BLaER1 (cell line): ENCODE data around the gene CENPO.

Experiments
- H3K27ac ChIP-seq: shearing (Covaris generic); formaldehyde crosslinking; 2 replicates; pipeline ENCODE4 v1.8.1; 2022
- H3K27me3 ChIP-seq: shearing (Covaris generic); formaldehyde crosslinking; 2 replicates; pipeline ENCODE4 v1.8.1; 2022
- H3K36me3 ChIP-seq: shearing (Covaris generic); formaldehyde crosslinking; 2 replicates; pipeline ENCODE4 v1.8.1; 2022
- H3K4me1 ChIP-seq: shearing (Covaris generic); formaldehyde crosslinking; 2 replicates; pipeline ENCODE4 v1.8.1; 2022
- H3K4me2 ChIP-seq: shearing (Covaris generic); formaldehyde crosslinking; 2 replicates; pipeline ENCODE4 v1.8.1; 2022
- H3K4me3 ChIP-seq: shearing (Covaris generic); formaldehyde crosslinking; 2 replicates; pipeline ENCODE4 v1.8.1; 2022
- H3K9ac ChIP-seq: shearing (Covaris generic); formaldehyde crosslinking; 2 replicates; pipeline ENCODE4 v1.8.1; 2022
- H3K9me3 ChIP-seq: shearing (Covaris generic); formaldehyde crosslinking; 2 replicates; pipeline ENCODE4 v1.8.1; 2022
- H4K20me1 ChIP-seq: shearing (Covaris generic); formaldehyde crosslinking; 2 replicates; pipeline ENCODE4 v1.8.1; 2022
- Cebpa-rat ChIP-seq: shearing (Covaris generic); IDR thresholded peaks from 2 replicates; pipeline ENCODE4 v1.8.1; 2022

CENPO gene

GRCh38 chr2:24762518-24762917 is 30.7 kb upstream of the CENPO start:
- TF ChIP-seq Cebpa-rat: no peak
- Histone ChIP-seq H3K36me3 (peaks cover 50% of the 10 kb centered on the region), H3K4me3 (no peak overlapping the region), H3K27ac (no peak overlapping the region), H3K9me3 (peaks cover 11% of the 10 kb centered on the region), H3K9ac (no peak overlapping the region), H3K27me3 (no peaks in the 10 kb centered on the region), H3K4me2 (no peak overlapping the region), H3K4me1 (peaks cover 28% of the 10 kb centered on the region), H4K20me1 (no peaks in the 10 kb centered on the region)

GRCh38 chr2:24763843-24764242 is 29.4 kb upstream of the CENPO start:
- peaks cover 11% of the 10 kb centered on the region for H3K9me3 ChIP-seq
- no peak for TF ChIP-seq Cebpa-rat
- H3K4me2 ChIP-seq: no peak overlapping the region
- no peak overlapping the region for H3K4me3 ChIP-seq
- H4K20me1 ChIP-seq: no peaks in the 10 kb centered on the region
- no peak overlapping the region for H3K9ac ChIP-seq
- peaks cover 28% of the 10 kb centered on the region for H3K4me1 ChIP-seq
- H3K27ac ChIP-seq: no peak overlapping the region
- H3K36me3 ChIP-seq: peaks cover 43% of the 10 kb centered on the region
- no peaks in the 10 kb centered on the region for H3K27me3 ChIP-seq

- peaks cover 48% of the 10 kb centered on the region for H3K36me3 ChIP-seq
- H3K27me3 ChIP-seq: no peaks in the 10 kb centered on the region
- H3K4me2 ChIP-seq: peak overlapping the region; percentile 73
- H3K4me3 ChIP-seq: no peak overlapping the region
- no peaks in the 10 kb centered on the region for H4K20me1 ChIP-seq
- peaks cover 28% of the 10 kb centered on the region for H3K4me1 ChIP-seq
- no peak overlapping the region; the same call in 1 of the 2 replicates for H3K9ac ChIP-seq
- no peak for TF ChIP-seq Cebpa-rat
- H3K27ac ChIP-seq: peak overlapping the region; percentile 53; the same call in 1 of the 2 replicates
- peaks cover 11% of the 10 kb centered on the region for H3K9me3 ChIP-seq
These were observed 26.6 kb upstream of the CENPO start for GRCh38 chr2:24766609-24767008.

- Histone ChIP-seq H3K4me2 (no peak overlapping the region), H3K36me3 (peaks cover 34% of the 10 kb centered on the region), H3K9ac (no peak overlapping the region), H3K4me3 (no peak overlapping the region), H4K20me1 (no peaks in the 10 kb centered on the region), H3K27me3 (no peaks in the 10 kb centered on the region), H3K27ac (no peak overlapping the region), H3K9me3 (peaks cover 11% of the 10 kb centered on the region), H3K4me1 (peaks cover 28% of the 10 kb centered on the region)
- no peak for TF ChIP-seq Cebpa-rat
These were observed 25.2 kb upstream of the CENPO start for GRCh38 chr2:24768013-24768412.

GRCh38 chr2:24768601-24769000 is 24.6 kb upstream of the CENPO start:
- no peak overlapping the region for H3K4me2 ChIP-seq
- no peak overlapping the region for H3K4me3 ChIP-seq
- H3K27me3 ChIP-seq: no peaks in the 10 kb centered on the region
- H3K27ac ChIP-seq: no peak overlapping the region
- peaks cover 11% of the 10 kb centered on the region for H3K9me3 ChIP-seq
- TF ChIP-seq Cebpa-rat: no peak
- H3K4me1 ChIP-seq: peaks cover 28% of the 10 kb centered on the region
- no peak overlapping the region for H3K9ac ChIP-seq
- peaks cover 29% of the 10 kb centered on the region for H3K36me3 ChIP-seq
- H4K20me1 ChIP-seq: no peaks in the 10 kb centered on the region

- Histone ChIP-seq H3K27ac (no peak overlapping the region), H3K9me3 (no peaks in the 10 kb centered on the region), H3K27me3 (no peaks in the 10 kb centered on the region), H3K36me3 (peaks cover 14% of the 10 kb centered on the region), H3K9ac (no peak overlapping the region), H3K4me1 (peaks cover 14% of the 10 kb centered on the region), H3K4me2 (no peak overlapping the region), H3K4me3 (no peak overlapping the region), H4K20me1 (no peaks in the 10 kb centered on the region)
- no peak for TF ChIP-seq Cebpa-rat
These were observed 22.2 kb upstream of the CENPO start for GRCh38 chr2:24771061-24771460.

GRCh38 chr2:24771764-24772586 is 21.2 kb upstream of the CENPO start:
- H3K9me3 ChIP-seq: no peaks in the 10 kb centered on the region
- no peak overlapping the region for H3K4me2 ChIP-seq
- no peak for TF ChIP-seq Cebpa-rat
- no peaks in the 10 kb centered on the region for H4K20me1 ChIP-seq
- no peaks in the 10 kb centered on the region for H3K27me3 ChIP-seq
- no peak overlapping the region for H3K27ac ChIP-seq
- no peak overlapping the region for H3K9ac ChIP-seq
- peaks cover 14% of the 10 kb centered on the region for H3K36me3 ChIP-seq
- no peak overlapping the region for H3K4me3 ChIP-seq
- H3K4me1 ChIP-seq: peaks cover 5% of the 10 kb centered on the region

GRCh38 chr2:24774373-24774772 is 18.9 kb upstream of the CENPO start:
- H3K4me1 ChIP-seq: no peaks in the 10 kb centered on the region
- H3K4me3 ChIP-seq: no peak overlapping the region
- no peak for TF ChIP-seq Cebpa-rat
- no peaks in the 10 kb centered on the region for H3K9me3 ChIP-seq
- H3K36me3 ChIP-seq: peaks cover 7% of the 10 kb centered on the region
- H3K27ac ChIP-seq: no peak overlapping the region
- no peaks in the 10 kb centered on the region for H4K20me1 ChIP-seq
- no peaks in the 10 kb centered on the region for H3K27me3 ChIP-seq
- H3K9ac ChIP-seq: no peak overlapping the region
- no peak overlapping the region for H3K4me2 ChIP-seq

GRCh38 chr2:24779116-24779515 is 14.1 kb upstream of the CENPO start:
- H3K9ac ChIP-seq: no peak overlapping the region
- no peaks in the 10 kb centered on the region for H3K36me3 ChIP-seq
- H3K4me2 ChIP-seq: no peak overlapping the region
- TF ChIP-seq Cebpa-rat: no peak
- H4K20me1 ChIP-seq: no peaks in the 10 kb centered on the region
- H3K27me3 ChIP-seq: no peaks in the 10 kb centered on the region
- no peaks in the 10 kb centered on the region for H3K4me1 ChIP-seq
- H3K9me3 ChIP-seq: no peaks in the 10 kb centered on the region
- H3K27ac ChIP-seq: no peak overlapping the region
- H3K4me3 ChIP-seq: no peak overlapping the region

- no peak for TF ChIP-seq Cebpa-rat
- Histone ChIP-seq H3K36me3 (no peaks in the 10 kb centered on the region), H3K27me3 (no peaks in the 10 kb centered on the region), H3K4me3 (no peak overlapping the region), H3K4me2 (no peak overlapping the region), H3K4me1 (peaks cover 15% of the 10 kb centered on the region), H3K9me3 (no peaks in the 10 kb centered on the region), H3K27ac (no peak overlapping the region), H3K9ac (no peak overlapping the region), H4K20me1 (no peaks in the 10 kb centered on the region)
These were observed 9.6 kb upstream of the CENPO start for GRCh38 chr2:24783641-24784040.
